Measurements from ENCODE around the gene FAM117A.
A peak's percentile ranks its signal among the peaks of the same experiment; 100 is the strongest.

GRCh38 chr17:49677134-49677932 lies 86.6 kb downstream of the FAM117A start:
- TF ChIP-seq CTCF (IDR thresholded peaks at IDR 0.05), result peak in 3 of 12 donors; percentile 23 to 30 (median 26)
- no peak for TF ChIP-seq POLR2A (IDR thresholded peaks at IDR 0.05)
